ENCODE measurements around the gene DCAF17. TPM values are rescaled to one million over a fixed set of nuclear protein-coding genes. Genes with fewer than 3 reads are reported as not detected.

Gene DCAF17
- total and polyA plus RNA-seq, 2 of the 13 experiments (the other 11 are each of a cell fraction or from before 2014, with no cell fraction given), result 13.7 to 30.0 TPM

GRCh38 chr2:171432969-171433762 lies 860 bp upstream of the DCAF17 start (continued):
- TF ChIP-seq AKNA (CRISPR knock-in tag; IDR thresholded peaks at IDR 0.05; ENCODE audit: borderline replicate concordance), result no peak
- TF ChIP-seq MTA1 (CRISPR knock-in tag; IDR thresholded peaks at IDR 0.05; ENCODE audit: borderline replicate concordance), result 0 out of 2 replicates have a peak, but pooled peaks have one; percentile 46
- peak; percentile 62; the same call in 1 of the 2 replicates for TF ChIP-seq POLR2G (IDR thresholded peaks at IDR 0.05; ENCODE audit: low read depth, low read length)
- no peak for TF ChIP-seq DDIT3 (CRISPR knock-in tag; IDR thresholded peaks at IDR 0.05)
- no peak for TF ChIP-seq MEIS1 (CRISPR knock-in tag; IDR thresholded peaks at IDR 0.05; ENCODE audit: borderline replicate concordance)
- no peak for TF ChIP-seq ZNF75D (CRISPR knock-in tag; IDR thresholded peaks at IDR 0.05; ENCODE audit: borderline replicate concordance)
- no peak for TF ChIP-seq THAP9 (CRISPR knock-in tag; IDR thresholded peaks at IDR 0.05; ENCODE audit: borderline replicate concordance)
- TF ChIP-seq HBP1 (CRISPR knock-in tag; IDR thresholded peaks at IDR 0.05; ENCODE audit: low read depth), result no peak
- TF ChIP-seq ZMYM2 (CRISPR knock-in tag; IDR thresholded peaks at IDR 0.05), result no peak
- TF ChIP-seq BRF2 (CRISPR knock-in tag; IDR thresholded peaks at IDR 0.05), result no peak
- TF ChIP-seq BORCS8-MEF2B (CRISPR knock-in tag; IDR thresholded peaks at IDR 0.05), result no peak
- TF ChIP-seq TBX2 (CRISPR knock-in tag; IDR thresholded peaks at IDR 0.05; ENCODE audit: borderline replicate concordance), result no peak
- TF ChIP-seq NCOA5 (CRISPR knock-in tag; IDR thresholded peaks at IDR 0.05), result no peak
- no peak for TF ChIP-seq RXRA (CRISPR knock-in tag; IDR thresholded peaks at IDR 0.05)
- no peak for TF ChIP-seq RXRB (CRISPR knock-in tag; IDR thresholded peaks at IDR 0.05; ENCODE audit: borderline replicate concordance)
- 0 out of 2 replicates have a peak, but pooled peaks have one; percentile 42 for TF ChIP-seq ZNF615 (CRISPR knock-in tag; IDR thresholded peaks at IDR 0.05; ENCODE audit: borderline replicate concordance)
- TF ChIP-seq RFX1 (IDR thresholded peaks at IDR 0.05), result no peak
